K562 (cell line): ENCODE measurements around the gene ERICH2. TPM values are rescaled to one million over a fixed set of nuclear protein-coding genes. Genes with fewer than 3 reads are reported as not detected.

ENCODE experiments used
- ARID1B ChIP-seq: fragments of 450-650 bp; IDR thresholded peaks from 2 replicates; pipeline ENCODE4 v1.6.1; 2016; ENCODE audit warnings: antibody characterized with exemption, mild to moderate bottlenecking, inconsistent platforms
- MGA ChIP-seq: fragments of 450-650 bp; IDR thresholded peaks from 2 replicates; pipeline ENCODE4 v1.6.1; 2016; ENCODE audit warnings: mild to moderate bottlenecking, moderate library complexity
- RAD51 ChIP-seq: fragments of 450-650 bp; IDR thresholded peaks from 2 replicates; pipeline ENCODE4 v1.7.1; 2016; ENCODE audit warnings: low read depth, mild to moderate bottlenecking, borderline replicate concordance
- STAT5A ChIP-seq: IDR thresholded peaks from 2 replicates; pipeline ENCODE4 v1.6.1; 2012; ENCODE audit warnings: low read length, inconsistent platforms, borderline replicate concordance
- TAL1 ChIP-seq: fragments of 450-650 bp; IDR thresholded peaks from 2 replicates; pipeline ENCODE4 v1.6.1; 2016; ENCODE audit warnings: mild to moderate bottlenecking
- USF2 ChIP-seq: sonication (generic); formaldehyde crosslinking; IDR thresholded peaks from 2 replicates; pipeline ENCODE4 v1.5.0; 2020; ENCODE audit warnings: missing genetic modification reagents
- ZNF592 ChIP-seq: fragments of 450-650 bp; IDR thresholded peaks from 2 replicates; pipeline ENCODE4 v1.6.1; 2017; ENCODE audit warnings: antibody characterized with exemption, mild to moderate bottlenecking
- polyA plus RNA-seq, 8 experiments: library from polyadenylated mRNA; depleted of rRNA in 4 of 8; stranded (reverse) in 5 of 8; unstranded in 3 of 8; fragments of >200 nt; fragmentation: Nextera tagmentation in 2 of 8; fragmentation: Illumina TruSeq in 1 of 8; extraction: Ambion mirVana in 2 of 8; extraction: Trizol in 1 of 8; gene quantifications; 2 replicates each; pipeline versions ENCODE4 v1.2.1 to v1.2.3, GENCODE V29; 2011 to 2014; ENCODE audit warnings: inconsistent platforms in 1 of 8, missing spikeins in 1 of 8
- total RNA-seq, 7 experiments: library from RNA; depleted of rRNA in 6 of 7; stranded (reverse); fragments of >200 nt in 6 of 7; fragmentation: Illumina TruSeq in 2 of 7; extraction: Trizol in 2 of 7; gene quantifications; 2 replicates each; pipeline versions ENCODE4 v1.2.1 to v1.2.3, GENCODE V29; 2011 to 2021; ENCODE audit warnings: low replicate concordance in 1 of 7
- TF ChIP-seq, protein P1 (sequence below): fragments of 250-450 bp; sonication (Bioruptor Pico); IDR thresholded peaks from 2 replicates; pipeline ENCODE4 v1.6.1; 2021; ENCODE audit warnings: mild to moderate bottlenecking

The ERICH2 gene
- total and polyA plus RNA-seq, 9 of the 15 experiments (the other 6 are each of a cell fraction or from before 2014, with no cell fraction given) = 0.85 to 2.4 (median 1.6) TPM

- TF ChIP-seq ZNF592 = 0 out of 2 replicates have a peak, but pooled peaks have one; percentile 45
- peak; percentile 65; the same call in 1 of the 2 replicates for TF ChIP-seq ARID1B
- peak; percentile 72; the same call in 1 of the 2 replicates for TF ChIP-seq RAD51
- TF ChIP-seq MGA = peak; percentile 91
- TF ChIP-seq, protein P1, sequence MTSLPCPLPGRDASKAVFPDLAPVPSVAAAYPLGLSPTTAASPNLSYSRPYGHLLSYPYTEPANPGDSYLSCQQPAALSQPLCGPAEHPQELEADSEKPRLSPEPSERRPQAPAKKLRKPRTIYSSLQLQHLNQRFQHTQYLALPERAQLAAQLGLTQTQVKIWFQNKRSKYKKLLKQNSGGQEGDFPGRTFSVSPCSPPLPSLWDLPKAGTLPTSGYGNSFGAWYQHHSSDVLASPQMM (CRISPR knock-in tag) = no peak
- peak; percentile 36; the same call in 1 of the 2 replicates for TF ChIP-seq STAT5A
- TF ChIP-seq USF2 (CRISPR knock-in tag) = peak; percentile 52
- peak; percentile 58; the same call in 1 of the 2 replicates for TF ChIP-seq TAL1
These were observed 29.5 kb upstream of the ERICH2 start (continued) for GRCh38 chr2:170740660-170741059.
